GM12872 (cell line): ENCODE measurements around the gene CSNK2A3.

Experiments used
- TF ChIP-seq, protein P1 (sequence below): IDR thresholded peaks from 3 replicates; pipeline ENCODE4 v1.5.1; 2011; ENCODE audit warnings: low read depth, mild to moderate bottlenecking, low read length, moderate library complexity; ENCODE audit not compliant: insufficient read depth

The CSNK2A3 gene

DNA sequence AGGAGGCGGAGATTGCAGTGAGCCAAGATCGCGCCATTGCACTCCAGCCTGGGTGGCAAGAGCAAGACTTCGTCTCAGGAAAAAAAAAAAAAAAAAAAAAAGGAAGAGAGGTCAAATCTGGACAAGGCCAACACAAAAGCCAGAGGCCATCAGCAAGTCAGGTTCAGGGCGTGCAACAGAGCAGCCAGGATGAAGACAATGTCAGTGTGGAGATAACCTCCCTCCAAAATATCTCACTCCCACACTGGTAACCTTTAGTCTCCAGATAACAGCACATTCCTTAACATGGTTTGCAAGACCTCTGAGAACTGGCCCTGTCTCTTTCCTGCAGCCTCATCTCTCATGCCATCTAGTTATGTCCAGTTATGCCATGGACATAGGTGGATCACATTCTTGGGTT is 4.7 kb downstream of the CSNK2A3 start:
- TF ChIP-seq, protein P1, sequence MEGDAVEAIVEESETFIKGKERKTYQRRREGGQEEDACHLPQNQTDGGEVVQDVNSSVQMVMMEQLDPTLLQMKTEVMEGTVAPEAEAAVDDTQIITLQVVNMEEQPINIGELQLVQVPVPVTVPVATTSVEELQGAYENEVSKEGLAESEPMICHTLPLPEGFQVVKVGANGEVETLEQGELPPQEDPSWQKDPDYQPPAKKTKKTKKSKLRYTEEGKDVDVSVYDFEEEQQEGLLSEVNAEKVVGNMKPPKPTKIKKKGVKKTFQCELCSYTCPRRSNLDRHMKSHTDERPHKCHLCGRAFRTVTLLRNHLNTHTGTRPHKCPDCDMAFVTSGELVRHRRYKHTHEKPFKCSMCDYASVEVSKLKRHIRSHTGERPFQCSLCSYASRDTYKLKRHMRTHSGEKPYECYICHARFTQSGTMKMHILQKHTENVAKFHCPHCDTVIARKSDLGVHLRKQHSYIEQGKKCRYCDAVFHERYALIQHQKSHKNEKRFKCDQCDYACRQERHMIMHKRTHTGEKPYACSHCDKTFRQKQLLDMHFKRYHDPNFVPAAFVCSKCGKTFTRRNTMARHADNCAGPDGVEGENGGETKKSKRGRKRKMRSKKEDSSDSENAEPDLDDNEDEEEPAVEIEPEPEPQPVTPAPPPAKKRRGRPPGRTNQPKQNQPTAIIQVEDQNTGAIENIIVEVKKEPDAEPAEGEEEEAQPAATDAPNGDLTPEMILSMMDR = no peak

DNA sequence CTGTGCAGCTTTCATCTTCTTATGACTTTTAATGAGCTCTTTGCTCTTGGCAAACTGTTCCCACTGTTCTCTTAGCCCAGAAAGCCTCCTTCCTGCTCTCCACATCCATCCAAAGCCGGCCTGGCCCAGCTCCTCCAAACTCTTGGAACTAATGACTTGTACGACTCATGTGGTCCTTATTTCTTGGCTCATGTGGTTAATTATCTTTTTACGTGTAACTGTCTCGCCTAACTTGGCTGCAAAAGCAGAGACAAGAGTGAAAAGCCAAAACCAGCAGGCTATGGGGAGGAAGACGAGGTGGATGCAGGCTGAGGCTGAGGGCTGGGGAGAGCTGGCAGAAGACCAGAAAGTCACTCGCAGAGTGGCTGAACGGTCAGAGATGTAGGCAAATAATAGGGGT is 5.5 kb downstream of the CSNK2A3 start:
- TF ChIP-seq, protein P1 = no peak

DNA sequence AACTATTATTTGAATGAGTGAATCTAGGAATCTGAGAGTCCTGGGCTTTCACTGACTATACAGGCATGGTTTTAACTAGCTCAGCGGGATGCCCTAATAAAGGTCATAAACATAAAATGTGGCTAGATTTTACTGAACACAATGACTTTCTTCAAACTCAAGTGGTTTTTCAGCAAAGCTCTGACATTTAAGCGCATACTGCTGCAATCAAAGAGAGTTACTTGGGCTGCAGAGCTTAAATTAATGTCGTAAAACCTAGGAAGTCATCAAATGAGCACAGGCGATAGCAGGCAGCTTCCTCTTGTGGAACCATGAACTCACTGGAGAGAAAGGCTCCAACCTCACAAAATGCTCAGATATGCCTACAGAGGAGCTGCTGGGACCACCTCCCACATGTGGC is 6.7 kb downstream of the CSNK2A3 start:
- TF ChIP-seq, protein P1 = no peak

DNA sequence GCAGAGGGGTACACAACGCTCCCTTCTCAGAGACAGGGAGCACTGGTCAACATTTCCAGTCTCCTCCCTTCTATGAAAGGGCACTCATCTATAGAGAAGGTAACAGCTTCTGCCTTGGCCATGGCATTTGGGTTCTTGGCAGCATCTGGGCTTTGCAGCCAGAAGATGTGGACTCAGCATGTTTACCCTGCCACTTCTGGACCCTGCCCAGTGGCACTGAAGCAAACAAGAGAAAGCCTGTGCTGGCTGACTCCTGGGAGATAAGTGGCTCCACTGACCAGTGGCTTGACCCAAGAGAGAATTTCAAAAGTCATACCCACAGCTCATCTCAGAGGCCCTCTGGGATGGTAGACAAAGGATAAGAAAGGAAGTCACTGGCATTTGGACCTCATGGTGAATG is 8.0 kb downstream of the CSNK2A3 start:
- TF ChIP-seq, protein P1 = no peak

DNA sequence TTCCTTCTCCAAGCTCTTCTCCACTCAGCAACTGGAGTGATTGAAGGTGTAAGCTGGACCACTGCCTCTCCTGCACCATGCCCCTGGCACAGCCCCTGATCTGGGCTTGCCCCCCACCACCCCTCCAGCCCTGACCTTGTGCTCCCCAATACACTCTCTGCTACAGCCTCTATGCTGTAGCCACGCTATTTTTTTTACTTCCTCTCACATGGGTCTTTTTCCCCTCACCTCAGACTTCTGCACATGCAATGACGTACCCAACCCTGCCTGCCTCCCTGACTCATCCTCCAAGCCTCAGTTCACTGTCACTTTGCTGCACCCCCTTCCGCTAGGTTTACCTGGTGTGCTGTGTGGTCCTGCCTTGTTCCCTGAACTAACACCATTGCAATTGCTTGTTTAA is 9.0 kb downstream of the CSNK2A3 start:
- TF ChIP-seq, protein P1 = no peak

DNA sequence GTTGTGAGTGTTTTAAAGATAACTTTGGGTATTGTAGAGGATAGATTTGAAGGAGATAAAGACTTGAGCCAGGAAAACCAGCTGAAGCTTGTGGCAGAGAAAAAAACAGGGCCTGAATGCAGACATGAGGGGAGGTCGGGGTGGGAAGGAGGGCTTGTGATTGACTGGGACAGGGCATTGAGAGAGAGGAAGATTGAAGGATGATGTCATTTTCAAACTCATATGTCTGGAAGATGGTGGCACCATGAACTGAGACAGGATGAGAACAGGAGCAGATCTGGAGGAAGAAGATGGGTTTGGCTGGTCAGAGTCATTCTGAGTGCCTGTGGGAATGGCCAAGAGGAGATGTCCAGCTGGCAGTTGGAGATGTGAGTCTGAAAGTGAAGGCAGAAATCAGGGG is 14.7 kb downstream of the CSNK2A3 start:
- TF ChIP-seq, protein P1 = no peak

DNA sequence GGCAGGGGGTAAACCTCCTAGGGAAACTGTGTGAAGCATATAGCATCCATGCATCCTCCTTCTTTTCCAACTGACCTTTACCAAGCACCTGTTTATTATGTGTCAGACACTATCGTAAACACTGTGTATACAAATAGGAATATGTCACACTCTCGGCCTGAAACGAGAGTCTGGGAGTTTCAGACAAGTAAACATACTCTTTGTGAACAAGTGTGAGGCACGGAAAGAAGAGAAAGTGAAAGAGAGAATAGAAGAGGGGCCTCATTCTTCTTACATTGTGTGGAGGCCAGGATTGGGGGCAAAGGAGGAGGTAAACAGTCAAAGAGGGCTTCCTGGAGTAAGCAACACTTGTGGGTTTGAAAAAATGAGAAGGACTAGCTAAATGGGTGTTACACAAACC is 16.4 kb downstream of the CSNK2A3 start:
- TF ChIP-seq, protein P1 = no peak

DNA sequence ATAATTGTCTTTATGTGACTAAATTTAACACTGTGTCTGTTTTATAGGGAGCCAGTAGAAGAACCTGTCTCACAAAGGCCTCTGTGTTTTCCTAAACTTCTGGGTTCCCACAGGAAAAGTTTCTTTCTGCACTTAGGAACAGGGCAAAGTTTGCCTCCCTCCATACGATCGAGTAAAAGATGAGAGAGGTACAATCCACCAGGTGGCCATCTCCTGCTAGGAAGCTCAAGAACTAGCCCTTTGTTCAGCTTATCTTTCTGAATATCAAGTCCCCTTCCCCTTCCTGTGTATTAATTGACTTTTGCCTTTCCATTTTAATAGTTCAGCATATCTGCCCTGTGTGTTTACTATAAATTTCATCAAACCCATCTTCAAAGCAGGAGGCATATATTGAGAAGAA is 18.0 kb downstream of the CSNK2A3 start:
- TF ChIP-seq, protein P1 = no peak
